Measurements from ENCODE around the gene OLFML2A.

Gene OLFML2A

DNA sequence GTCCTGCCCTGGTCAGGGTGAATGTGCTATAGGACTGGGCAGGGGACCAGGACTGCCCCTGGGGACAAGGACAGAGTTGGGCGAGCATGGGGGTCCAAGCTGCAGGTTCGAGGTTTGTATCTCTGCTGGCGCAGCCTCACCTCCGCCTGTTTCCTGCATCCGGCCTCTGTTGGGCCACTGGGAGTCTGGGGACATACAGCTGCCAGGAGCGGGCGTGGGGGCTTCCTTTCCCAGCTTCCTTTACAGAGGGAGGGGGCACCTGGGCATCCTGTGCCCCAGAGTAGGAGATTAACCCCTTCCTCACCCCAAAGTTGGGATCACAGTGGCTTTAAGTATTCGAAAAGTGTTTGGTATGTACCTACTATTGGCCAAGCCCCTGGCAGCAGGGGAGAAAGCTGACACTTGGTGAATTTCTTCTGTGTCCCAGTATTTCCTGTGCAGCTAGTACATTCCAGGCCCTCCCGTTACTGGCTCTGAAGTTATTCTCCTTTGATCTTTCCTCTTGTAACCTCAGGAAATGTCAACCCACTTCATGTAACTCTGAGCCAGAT is 19.0 kb downstream of the OLFML2A start:
- no peak for DNase-seq

DNA sequence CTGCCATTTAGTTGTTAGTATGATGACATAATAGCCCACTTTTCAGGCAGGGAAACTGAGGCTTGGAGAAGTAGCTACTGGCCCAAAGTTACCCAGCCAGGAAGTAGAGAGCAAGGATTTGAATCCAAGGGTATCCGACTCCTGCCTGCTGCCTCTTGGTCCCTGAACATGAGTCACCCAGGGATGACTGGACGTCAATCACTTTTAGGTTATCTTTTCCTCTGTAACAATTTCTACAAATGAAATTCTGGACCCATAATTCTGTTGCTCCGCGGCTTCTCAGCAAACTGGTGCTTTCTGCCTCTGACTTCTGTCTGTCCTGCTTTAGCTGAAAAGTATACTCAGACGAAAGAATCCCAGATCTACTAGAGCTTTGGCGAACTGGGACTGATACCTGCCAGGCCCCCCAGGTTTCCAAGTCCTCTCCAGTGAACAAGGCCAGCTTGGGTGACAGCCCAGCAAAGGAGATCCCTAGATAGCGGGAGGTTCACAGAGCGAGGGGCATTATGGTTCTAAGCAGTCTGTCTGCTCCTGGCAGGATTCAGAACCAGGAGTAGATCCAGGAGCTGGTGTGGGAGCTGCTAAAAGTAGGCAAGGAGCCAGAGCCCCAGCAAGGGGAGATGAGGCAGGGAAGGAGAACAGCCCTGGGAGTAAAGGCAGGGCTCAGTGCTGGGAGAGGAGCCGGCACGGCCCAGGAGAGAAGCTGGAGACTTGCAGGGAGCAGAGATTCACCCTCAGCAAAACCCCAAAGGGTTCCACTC is 20.6 kb downstream of the OLFML2A start:
- DNase-seq: peak in 2 of 51 donors; percentile 14 to 19

GRCh38 chr9:124799274-124800006 is 22.5 kb downstream of the OLFML2A start:
- no peak for DNase-seq

DNA sequence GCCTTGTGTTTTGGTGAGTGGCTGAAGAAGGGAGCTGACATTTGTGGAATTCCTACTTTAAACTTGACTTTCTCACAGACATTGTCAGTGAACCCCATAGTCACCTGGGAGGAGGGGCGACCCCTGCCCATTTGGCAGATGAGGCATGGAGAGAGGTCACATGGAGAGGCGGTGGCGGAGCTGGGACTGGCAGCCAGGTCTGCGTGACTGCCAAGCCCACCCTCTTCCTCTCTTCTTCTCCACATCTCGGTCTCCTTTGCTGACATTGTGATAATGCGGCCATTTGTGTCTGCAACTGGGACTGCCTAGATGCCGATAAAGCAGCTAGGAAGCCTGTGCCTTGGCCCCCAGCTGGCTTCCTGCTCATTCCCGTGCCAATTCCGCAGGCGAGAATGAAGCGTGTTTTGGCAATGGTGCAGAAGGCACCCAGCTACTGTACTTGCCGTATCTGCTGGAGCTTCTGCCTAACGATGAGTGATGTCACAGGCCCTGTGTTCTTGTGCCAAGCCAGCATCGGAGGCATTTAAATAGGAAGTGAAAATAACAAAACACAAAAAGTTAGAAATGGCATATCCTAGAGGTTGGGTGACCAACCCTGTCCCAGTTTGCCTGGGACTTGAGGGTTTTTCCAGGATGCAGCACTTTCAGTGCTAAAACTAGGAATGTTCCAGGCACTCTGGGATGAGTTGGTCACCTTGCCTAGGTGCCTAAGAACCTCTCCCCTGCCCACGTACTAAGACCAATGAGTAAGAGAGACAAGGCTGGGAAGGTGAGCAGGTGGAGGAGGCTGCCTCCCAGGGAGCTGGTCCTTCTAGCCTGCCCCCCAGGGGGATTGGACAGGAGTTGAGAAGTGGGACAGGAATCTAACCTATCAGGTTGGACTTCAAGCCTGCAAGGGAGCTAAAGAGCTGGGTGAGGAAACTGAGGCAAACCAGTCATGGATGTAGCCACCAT is 23.6 kb downstream of the OLFML2A start:
- DNase-seq: peak in 17 of 51 donors; percentile 2 to 48 (median 22)

DNA sequence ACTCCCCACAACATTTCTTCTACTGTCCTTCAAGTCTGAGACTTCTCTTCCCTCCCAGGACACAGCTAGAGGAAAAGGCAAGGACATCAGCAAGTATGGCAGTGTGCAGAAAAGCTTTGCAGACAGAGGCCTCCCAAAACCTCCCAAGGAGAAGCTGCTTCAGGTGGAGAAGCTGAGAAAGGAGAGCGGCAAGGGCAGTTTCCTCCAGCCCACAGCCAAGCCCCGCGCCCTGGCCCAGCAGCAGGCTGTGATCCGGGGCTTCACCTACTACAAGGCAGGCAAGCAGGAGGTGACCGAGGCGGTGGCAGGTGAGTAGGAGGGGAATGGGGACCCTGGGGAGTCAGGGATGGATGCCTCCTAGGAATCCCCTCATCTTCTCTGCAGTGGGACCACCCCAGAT is 24.4 kb downstream of the OLFML2A start:
- no peak for DNase-seq

DNA sequence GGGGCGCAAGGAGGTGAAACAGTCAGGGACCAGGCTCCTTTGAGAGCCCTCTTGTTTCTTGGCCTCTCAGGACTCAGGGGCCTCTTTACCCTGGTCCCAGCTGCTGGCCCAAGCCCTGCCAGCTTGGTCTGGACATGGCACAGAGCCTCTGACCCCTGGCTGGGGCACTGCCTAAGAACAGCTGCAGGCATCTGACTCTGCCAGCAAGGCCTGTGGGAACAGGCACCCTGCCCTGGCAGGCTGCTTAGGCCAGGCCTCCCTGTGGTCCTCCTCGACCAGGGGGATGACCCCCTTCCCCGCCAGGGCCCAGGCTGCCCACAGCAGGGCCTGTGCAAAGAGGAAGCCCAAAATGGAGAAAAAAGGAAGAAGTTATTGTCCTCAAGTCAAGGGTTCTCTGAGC is 25.5 kb downstream of the OLFML2A start:
- peak in 5 of 51 donors; percentile 9 to 22 (median 20) for DNase-seq

GRCh38 chr9:124803911-124804310 is 27.0 kb downstream of the OLFML2A start:
- no peak for DNase-seq

GRCh38 chr9:124805186-124805585 is 28.3 kb downstream of the OLFML2A start:
- DNase-seq: no peak

DNA sequence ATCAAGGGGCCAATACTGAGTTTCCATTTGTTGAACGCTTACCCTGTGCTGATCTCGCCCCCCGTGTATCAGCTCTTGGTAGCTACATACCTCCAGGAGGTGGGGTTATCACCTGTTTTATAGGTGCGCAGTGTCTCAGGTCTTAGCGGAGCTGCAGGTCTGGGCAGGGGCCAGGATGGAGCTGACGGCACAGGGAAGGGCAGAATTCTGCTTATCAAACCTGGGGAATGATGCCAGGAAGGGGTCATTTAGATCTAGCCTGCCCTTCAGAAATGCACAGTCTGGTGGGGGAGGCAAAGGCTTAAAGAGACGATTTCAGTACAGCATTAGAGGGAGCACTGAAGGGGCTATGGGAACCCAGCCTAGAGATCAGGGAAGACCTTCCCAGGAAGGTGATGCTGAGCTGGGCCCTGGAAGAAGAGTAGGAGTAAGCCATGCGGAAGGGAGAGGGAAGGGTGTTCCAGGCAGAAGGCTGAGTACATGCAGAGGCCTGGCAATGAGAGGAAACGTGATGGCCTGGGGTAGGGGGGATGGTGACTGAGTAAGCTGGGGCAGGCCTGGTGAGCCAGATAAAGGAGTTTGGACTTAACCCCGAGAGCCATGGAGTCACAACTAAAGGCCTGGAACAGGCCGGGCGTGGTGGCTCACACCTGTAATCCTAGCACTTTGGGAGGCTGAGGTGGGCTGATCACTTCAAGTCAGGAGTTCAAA is 31.5 kb downstream of the OLFML2A start:
- DNase-seq: no peak

DNA sequence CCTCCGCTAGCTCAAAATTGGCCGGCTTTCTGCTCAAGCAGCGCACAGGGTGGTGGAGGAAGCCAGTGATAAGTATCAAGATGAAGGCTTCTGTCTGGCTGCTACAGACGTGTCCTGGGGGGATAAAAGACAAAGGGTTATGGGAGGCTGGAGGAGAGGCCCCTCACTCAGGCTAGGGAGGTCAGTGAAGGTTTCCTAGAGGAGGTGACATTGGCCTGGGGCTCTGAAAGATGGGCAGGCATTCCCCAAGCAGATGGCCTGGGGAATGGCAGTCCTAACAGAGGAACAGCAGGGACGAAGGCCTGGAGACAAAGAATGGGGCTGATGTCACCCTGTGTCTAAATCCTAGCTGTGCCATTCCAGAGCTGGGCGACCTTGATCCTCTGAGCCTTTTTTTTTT is 32.3 kb downstream of the OLFML2A start:
- DNase-seq: no peak

GRCh38 chr9:124809741-124810500 is 33.0 kb downstream of the OLFML2A start:
- no peak for DNase-seq

DNA sequence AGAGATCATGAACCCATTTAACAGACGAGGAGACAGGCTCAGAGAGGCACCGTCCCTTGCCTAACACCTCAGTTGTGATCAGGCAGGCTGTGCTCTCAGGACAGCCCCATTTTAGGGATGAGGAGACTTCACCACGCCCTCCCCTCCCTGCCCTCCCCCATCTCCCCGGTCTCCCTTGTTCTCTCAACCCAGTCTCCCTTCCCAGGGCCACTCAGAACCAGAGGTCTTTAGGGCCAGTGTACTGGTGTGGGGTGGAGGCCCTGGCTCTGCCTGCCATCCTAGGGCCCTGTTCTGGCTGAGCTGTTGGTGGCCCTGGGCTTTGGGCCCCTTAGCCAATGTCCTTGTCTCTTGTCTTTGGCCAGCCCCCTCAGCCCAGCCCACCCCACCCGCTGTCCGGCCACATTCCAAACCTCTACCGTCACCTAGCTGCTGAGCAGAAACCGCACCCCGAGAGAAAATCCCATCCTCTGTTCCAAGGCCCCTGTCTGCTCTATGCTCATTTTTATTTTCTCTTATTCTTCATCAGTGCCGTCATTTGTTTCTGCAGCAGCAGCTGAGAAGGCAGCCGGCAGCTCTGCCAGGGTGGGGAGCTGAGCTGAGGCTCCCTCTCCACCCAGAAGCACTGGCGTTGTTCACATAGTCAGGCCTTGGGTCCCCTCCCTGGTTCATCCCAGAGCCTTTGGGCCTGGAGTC is 33.9 kb downstream of the OLFML2A start:
- no peak for DNase-seq

- peak in 3 of 51 donors; percentile 13 to 55 (median 28) for DNase-seq
Measured at GRCh38 chr9:124812441-124812876, 35.5 kb downstream of the OLFML2A start.

GRCh38 chr9:124813041-124813440 is 36.1 kb downstream of the OLFML2A start:
- DNase-seq: no peak

GRCh38 chr9:124813501-124814163 is 36.7 kb downstream of the OLFML2A start:
- no peak for DNase-seq

- no peak for DNase-seq
Measured at GRCh38 chr9:124814164-124814535, 37.2 kb downstream of the OLFML2A start.

DNA sequence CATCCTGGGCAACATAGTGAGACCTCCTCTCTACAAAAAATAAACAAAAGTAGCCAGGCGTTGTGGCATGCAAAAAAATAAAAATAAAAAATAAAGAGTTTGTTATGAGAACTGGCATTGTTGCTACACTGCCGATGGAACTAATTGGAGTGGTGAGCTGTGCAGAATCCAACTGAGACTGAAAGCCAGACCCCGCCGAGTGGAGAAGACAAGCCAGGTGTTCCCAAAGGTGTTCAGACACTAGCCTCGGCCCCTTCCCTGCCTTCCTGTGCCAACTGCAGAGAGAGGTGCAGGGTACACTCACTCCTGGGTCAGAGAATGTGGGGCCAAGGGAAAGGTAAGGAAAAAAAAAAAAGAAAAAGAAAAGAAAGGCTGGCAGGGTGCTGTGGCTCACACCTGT is 38.7 kb downstream of the OLFML2A start:
- DNase-seq: no peak

DNA sequence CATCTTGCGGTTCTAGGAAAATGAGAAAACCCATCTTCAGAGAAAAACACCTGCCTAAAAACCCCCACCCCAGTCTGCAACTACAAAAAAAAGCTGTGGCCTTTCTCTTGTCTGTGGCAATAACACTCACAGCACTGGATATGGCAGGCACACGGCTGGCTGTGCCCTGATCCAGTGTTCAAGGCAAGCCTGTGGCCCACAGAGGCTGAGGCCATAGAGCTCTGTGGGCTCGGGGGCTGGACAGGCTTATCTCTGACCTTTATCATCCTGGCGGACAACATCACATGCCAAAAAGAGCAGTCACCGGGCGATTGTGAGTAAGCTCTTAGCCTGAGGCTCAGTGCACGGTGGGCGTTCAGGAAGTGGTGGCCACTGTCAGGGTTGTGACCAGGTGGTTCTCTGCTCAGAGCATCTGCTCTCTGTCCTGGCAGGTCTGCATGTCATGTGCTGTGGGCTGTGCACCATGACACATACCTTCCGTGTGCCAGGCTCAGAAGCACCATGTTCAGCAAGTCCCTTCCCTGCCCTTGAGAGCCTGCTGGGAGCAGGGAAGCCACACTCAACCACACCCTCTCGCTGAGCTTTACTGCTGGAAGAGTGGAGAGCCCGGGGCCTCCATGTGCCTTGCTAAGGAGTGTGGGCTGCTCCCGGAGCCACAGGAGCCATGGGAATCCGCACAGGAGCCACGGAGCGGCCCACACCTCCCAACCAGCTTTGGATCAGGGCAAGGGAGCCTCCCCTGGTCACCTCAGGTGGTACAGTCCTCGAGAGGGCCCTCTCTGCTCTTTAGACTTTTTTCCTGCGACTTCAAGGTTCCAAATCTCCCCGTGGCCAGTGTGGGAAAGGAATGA is 41.7 kb downstream of the OLFML2A start:
- no peak for DNase-seq
